D341Med (cell line): ENCODE data around the gene SEM1.
"Not testable (repeated sequence)": the region's sequence is repeated elsewhere in the genome, so short reads cannot be mapped to it uniquely, and the experiment has no call there.

ENCODE experiments used
- DNase-seq: peaks from one replicate; pipeline ENCODE4 v3.0.0; 2012; ENCODE audit warnings: low spot score

SEM1 gene

DNA sequence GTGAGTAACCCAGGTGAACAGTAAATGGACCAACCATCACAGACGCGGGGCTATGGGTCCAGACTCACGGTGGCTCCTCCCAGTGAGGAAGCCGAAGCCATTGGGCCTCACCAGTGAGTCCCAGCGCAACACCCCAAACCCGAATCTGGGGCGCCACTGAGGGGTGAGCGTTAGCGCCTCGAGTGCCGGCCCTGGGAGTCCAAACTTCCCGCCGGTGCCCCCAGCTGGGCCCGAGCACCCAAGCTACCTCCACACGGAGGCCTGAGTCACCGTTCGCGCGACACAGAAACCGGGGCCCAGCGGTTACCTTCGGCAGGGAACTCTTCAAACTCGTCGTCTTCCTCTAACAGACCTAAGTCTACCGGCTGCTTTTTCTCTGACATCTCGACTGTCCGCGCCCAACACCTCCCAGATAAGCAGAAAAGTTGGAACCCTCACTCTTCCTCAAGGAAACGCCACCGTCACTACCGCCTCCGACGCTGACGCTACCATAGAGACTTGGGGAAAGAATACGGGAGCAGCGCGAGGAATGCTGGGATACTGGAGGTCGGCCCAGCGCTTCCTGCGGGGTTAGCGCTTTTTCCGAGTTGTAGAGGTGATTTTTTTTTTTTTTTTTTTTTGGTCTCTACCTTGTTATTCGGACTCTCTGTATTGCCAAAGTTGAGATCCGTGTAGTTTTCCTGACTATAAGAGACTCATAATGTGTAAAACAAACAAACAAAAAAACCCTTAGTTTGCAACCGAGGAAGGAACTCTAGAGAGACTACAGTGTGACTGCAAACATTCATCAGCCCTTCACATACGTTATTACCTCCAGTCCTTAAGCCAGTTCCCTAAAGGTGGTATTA lies at the start of gene SEM1:
SEM1 (minus strand) TSS at position 466 of the 848 bp plus-strand sequence; CDS start at position 383, 83 bp downstream.
- DNase-seq, result peak; percentile 86

DNA sequence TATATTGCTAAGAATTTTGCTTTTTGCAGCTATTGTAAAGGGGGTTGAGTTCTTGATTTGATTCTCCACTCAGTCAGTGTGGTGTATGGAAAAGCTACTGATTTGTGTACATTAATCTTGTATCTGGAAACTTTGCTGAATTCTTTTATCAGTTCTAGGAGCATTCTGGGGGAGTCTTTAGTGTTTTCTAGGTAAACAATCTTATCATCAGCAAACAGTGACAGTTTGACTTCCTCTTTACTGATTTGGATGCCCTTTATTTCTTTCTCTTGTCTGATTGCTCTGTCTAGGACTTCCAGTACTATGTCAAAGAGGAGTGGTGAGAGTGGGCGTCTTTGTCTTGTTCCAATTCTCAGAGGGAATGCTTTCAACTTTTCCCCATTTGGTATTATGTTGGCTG lies 48.2 kb upstream of the SEM1 start:
- DNase-seq, result not testable (repeated sequence)

DNA sequence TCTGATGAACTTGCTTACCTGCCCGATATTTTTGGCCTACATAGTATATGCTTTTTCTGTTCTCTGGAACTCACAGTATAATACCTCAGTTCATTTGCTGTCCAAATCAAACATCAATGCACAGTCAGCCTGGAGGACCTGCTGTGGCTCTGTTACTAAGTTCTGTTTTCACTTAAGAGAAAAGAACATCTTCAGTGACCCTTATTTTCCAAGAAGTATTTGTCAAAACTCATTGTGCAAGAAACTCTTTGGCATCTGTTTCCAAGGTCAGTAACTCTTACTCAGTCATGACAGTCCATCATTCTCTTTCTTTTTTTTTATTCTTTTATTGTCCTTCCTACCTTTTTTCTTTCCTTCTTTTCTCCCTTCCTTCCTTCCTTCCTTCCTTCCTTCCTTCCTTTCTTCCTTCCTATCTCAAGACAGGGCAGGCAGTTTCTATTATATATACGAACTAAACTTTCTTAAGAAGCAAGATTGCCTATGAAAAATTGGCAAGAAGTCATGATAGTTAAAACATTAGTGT lies 37.8 kb upstream of the SEM1 start:
- no peak for DNase-seq

DNA sequence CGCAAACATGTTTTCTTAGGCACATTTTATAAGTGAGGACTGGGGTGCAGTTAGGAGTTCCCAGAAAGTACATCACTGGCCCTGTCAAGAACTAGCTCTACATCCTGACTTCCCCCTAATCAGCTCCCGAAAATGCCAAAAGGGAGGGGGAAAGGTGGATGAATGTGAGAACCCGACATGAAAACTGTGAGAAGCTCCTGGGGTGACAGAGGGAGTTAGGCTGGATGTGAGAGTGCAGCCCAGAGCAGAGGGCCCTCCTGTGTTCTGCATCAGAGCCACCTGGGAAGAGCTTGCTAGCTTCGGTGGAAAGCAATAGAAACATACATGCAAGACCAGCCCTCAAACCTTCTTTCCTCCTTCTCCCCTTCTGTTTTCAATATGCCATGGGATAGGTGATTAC lies 30.5 kb upstream of the SEM1 start:
- no peak for DNase-seq

DNA sequence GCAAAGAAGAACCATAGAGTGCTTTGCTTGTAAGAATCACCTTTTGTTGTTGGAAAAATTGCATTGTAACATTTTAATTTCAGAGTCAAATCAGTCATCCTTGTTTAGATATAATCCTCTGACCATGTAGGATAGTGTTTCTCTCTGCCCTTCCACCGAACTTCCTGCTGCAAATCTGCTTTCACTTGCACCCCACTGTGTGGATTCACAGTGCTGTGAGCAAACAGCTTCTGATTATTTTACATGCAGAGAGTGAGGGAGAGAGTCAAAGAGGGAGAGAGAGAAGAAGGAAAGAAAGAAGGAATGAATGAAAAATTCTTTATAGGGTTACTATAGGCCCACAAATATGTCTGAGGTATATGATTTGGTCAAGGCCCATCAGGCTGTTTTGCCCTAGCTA lies 30.0 kb upstream of the SEM1 start:
- DNase-seq, result no peak

DNA sequence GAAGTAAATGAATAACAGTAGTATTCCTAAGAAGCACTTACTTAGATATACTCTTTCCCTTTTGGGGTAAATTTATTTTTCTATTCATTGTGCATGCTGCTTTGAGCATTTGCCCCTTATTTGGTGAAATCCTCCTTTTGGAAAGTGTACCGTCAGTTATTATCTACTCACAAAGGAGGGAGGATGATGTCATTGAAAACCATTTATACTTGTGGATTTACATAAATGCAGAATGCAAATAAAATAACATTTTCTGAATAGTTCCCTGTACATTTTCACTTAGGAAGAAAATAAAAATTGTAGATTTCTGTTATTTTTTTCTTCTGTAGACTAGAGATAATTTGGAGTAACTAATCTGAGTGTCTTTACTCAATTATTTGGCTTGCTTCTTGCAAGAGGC lies 29.5 kb upstream of the SEM1 start:
- DNase-seq, result no peak

DNA sequence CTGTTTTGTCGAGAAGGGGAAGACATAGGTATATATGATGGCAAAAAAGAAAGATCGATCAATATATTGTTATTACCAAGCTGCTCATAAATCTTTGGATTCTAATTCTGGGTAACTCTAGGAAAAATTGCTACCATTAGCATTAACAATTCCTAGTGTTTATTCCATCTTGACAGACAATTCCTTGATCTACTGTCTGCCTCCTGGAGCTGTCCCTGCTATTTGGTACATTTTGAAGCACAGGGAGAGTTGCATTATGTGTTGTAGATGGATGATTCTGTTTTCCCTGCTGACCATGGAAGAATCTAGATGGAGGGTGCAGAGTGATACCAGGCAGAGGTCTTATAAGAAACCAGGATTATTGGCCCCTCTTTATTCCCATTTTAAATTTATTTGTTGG lies 29.1 kb upstream of the SEM1 start:
- DNase-seq, result no peak

DNA sequence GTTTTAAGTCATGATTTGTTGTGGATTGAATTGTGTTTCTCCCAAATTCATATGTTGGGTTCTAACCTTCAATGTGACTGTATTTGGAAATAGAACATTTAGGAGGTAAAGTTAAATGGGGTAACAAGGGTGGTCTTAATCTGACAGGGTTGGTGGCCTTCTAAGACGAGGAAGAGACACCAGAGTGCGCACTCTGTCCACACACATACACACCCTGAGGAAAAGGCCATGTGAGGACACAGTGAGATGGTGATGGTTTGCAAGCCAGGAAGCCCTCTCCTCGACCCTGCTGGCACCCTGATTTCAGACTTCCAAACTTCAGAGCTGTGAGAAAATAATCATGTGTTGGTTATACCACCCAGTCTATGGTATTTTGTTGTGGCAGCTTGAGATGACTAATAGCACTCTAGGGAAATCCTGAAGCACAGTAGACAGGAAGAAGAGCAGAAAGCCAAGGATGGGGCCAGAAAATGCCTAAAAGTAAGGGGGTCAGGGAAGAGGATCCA lies 28.0 kb upstream of the SEM1 start:
- no peak for DNase-seq

DNA sequence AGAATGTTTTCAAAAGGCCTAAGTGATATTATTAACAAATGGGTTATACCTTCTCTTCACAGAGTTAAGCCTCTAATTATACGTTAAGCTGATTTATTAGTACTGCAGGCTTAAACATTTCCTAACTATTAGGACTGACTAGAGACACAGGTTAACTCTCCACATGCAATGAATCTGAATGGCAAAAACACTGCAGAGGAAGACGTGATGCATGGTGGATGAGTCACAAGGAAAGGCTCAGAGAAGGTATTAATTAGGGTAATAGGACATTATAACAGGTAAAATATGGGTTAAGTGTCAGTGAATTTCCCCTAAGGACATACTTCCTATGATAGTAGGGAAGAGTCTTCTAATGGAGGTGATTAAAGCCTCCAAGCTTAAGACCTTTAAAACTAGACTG lies 24.7 kb upstream of the SEM1 start:
- DNase-seq, result no peak

DNA sequence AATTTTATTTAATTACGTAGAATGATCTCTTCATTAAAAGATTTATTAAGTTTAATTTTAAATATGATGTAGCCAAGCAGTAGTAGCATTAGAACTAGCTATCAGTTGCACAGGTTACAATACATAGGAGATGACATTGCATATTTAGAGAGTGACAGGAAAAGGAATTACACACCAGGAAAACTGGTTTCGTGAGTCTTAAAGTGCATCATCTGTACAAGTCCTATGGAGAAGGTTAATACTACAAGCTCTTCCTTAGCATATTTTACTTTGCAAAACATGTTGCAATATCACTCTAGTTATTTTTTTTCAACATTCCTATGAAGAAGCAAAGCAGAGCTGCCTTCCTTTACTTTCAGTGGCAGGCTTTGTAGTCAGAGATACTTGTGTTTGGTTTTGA lies 20.2 kb upstream of the SEM1 start:
- DNase-seq, result no peak

DNA sequence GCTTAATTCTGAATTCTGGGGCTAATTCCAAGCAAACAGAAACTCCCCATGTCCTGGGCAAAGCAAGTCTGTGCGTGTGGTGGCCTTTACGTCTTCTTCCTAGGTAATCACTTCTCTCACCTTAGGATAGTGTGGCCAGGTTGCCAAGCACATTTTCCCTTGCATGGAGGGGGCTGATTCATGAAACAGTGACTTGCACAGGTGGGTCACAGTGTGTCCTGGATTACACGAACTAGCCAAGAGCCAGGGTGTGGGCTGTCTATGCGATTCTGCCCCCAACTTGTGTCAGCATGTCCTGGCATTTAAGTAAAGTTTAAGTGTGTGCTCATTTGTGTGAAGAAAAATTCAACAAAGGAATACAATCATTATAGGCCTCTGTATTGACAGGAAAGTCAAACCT lies 18.5 kb upstream of the SEM1 start:
- no peak for DNase-seq

DNA sequence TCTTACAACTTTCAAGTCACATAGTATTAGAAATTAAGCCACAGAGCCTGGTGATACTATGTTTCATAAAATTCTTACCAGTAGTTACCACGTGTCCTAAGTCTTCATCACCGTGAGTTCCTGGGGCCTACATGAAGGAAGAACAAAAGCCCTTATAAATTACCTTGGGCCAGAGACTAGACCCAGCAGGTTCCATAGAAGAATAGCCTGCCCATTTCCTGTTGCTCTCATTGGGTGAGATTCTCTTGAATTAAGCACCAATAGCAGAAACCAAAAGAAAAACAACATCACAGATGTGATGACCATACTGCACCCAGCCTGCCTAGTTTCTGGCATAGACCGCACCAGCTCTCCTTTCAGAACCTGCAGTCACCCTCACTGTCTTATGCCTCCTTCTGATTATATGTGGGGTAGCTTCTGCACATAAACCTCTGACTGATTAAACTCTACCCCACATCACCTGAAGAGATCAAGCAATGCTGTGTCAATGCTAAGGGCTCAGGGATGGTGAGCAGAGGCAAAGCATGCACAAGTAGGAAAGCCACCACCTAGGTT lies 18.0 kb upstream of the SEM1 start:
- no peak for DNase-seq

DNA sequence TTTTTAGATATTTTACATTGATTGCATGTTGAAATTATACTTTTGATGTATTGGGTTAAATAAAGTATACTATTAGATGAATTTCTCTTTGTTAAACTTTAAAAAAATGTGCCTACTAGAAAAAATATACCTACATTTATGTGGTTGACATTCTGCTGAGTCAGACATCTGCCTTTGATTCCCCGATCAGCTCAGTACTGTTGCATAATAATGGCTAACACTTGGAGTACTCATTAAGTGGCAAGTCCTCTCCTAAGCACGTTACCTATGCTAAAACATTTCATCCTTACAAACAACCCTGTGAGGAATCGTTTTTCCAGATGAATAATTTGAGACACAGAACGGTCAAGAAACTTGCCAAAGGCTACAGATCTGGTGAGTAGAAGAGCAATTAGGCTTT lies 14.0 kb upstream of the SEM1 start:
- DNase-seq, result no peak

DNA sequence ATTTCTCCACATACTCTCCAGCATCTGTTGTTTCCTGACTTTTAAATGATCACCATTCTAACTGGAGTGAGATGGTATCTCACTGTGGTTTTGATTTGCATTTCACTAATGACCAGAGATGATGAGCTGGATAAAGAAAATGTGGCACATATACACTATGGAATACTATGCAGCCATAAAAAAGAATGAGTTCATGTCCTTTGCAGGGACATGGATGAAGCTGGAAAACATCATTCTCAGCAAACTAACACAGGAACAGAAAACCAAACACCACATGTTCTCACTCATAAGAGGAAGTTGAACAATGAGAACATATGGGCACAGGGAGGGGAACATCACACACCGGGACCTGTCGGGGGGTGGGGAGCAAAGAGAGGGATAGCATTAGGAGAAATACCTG lies 13.3 kb upstream of the SEM1 start:
- not testable (repeated sequence) for DNase-seq

DNA sequence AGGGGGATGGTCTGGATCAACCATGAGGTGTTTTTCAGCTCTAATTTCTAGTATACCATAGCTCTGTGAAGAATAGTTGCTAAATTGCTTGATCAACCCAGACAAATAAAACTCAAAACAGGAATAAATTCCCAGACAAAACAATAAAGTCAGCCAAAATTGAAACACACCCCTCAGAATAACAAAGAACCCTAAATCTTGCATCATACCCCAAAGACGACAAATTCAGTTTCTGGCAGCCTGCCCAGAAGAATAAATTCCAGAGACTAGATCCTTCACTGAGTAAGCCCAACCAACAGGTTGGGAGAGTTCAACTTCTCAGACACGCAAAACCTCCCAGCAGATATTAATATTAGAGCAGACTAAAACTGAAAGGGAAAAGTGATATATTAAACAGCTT lies 11.2 kb upstream of the SEM1 start:
- no peak for DNase-seq

DNA sequence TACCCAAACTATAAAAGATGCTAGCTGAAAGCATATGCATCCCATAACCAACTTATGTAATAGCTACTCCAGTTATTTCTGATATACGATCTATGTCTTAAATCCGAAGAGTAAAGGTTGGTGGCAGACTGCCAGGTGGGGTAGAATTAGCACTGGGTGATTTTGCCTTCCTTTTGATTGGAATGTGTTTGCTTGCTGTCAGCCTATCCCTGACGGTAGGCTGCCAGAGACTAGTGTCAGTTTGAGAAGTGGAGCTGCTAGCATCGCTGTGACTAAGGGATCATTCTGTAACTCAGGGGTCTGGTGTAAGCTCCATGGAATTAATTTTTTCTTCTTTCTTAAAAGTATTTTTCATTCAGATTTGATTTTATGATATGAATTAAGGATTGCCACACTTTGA lies 9.5 kb upstream of the SEM1 start:
- DNase-seq, result no peak

DNA sequence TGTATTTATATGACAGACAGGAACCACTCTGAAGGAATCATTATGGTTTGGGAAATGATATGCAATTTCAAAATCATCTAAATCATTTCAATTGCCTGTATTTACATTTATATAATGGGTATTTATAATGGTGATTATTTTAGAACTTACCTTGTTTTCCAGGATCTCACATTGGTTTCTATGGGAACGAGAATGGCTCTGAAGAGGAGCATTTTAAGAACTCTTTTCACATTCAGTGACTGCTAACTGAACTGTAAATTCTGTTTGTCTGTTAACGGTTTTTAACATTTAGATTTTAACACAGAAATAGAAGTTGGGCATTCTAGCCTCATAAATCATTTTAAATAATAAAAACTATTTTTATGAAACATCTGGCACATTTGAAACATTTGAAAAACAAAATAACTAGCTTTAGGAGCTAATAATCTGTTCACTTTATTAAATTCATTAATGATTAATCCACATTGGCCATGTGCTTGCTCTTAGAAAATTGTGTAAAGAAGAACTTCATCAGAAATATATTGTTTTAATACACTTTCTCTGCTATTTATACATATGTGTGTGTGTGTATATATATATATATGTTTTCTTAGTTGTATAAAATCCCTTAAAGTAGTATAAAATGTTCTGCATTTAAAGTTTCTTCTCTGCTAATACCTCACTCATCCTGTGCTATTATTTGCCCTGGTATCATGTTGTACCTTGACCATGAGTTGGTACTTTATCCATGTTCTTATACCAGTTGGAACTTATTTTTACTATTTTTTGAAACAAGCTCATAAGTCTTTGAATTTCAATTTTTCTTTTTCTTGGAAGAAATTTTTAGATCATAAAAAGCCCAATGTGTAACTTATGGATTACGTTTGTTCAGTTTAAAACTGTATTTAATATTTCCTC lies 8.7 kb upstream of the SEM1 start:
- DNase-seq, result no peak

DNA sequence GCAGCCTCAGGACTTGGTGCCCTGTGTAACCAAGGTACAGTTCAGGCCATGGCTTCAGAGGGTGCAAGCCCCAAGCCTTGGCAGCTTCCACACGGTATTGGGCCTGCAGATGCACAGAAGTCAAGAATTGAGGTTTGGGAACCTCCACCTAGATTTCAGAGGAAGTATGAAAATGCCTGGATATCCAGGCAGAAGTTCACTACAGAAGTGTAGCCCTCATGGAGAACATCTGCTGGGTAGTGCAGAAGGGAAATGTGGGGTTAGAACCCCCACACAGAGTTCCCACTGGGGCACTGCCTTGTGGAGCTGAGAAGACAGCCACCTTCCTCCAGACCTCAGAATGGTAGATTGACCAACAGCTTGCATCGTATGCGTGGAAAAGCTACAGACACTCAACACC lies 3.4 kb upstream of the SEM1 start:
- DNase-seq, result no peak

DNA sequence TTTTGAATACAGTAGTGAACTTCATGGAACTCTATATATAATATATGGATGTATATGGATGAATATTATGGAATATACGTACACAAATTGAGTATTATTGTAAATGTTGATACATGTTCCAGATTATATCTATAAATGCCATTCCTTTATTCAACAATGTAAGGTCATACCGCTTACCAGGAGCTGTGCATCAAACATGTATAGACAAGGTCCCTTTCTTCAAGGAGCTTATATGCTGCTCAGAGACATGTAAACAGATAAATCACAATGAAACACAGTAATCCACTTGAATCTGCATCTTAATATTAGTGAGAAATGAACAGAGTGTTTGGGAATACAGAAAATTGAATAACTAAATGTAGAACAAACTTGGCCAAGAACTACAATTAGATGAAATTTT lies 898 bp upstream of the SEM1 start:
- DNase-seq, result no peak

DNA sequence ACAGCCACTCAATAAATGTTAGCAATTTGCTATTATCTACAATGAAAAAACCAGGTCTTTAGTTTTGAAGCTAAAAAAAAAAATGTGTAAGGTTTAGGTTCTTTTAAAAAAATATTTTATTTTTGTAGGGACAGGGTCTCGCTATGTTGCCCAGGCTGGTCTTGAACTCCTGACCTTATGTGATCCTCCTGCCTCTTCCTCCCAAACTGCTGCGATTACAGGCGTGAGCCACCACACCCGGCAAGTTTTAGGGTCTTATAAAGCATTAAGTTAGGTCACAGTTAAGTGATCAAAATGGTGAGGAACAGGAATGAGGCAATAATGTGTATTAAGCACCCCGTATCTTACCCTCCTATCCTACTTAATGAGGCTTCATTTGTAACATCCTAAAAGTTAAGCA lies 774 bp downstream of the SEM1 start:
- no peak for DNase-seq

DNA sequence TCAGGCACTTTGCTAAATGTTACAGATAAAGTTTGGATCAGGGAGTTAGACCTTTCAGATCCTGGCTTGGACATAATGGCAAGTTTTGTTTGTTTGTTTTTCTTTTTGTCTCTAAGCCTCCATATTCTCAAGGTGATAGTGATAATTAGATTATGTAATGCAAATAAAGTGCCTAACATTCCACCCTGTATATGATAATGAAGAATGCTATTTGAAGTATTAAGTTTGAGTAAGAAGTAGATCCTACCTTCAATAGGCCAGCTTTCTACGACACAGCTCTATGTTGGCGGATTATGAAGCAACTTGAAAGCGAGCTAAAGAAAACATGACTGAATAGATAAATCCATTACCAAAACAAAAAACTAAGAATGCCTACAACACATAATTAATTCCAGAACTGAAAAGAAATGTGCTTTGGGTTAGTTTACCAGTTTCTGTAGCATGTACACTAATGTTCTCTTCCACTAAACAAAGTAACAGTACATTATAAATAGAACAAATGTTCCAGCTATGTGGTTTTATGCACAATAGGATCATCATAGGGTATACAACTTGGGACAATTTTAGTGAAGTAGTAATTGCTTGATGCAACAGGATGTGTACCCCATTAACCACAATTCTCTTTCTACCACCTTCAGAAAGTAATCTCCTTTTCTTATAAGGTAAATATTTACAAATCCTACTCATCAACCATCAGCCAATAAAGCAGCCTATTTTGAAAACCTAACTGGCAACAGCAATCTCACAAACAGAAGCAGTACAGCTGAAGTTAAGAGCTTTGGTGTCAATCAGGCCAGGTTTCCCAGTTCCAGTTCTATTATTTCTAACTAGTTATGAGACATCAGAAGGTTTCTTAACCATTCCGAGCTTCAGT lies 1.5 kb downstream of the SEM1 start:
- DNase-seq, result no peak

DNA sequence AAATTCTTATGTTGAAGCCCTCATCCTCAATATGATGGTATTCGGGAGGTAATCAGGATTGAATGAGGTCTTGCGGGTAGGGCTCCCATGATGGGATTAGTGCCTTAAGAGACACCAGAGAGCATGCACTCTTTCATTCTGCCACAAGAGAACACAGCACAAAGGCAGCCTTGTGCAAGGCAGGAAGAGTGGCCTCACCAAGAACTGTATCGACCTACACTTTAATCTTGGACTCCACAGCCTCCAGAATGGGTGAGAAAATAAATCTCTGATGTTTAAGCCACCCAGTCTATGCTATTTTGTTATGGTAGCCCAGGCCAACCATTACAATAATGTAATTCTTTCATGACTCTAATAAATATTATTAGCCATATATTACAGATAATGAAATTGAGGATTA lies 8.4 kb downstream of the SEM1 start:
- no peak for DNase-seq
